MCF 10A (cell line): ENCODE results near the gene ZNF675. TPM values are rescaled to one million over a fixed set of nuclear protein-coding genes. Genes with fewer than 3 reads are reported as not detected.
"Not testable (repeated sequence)": the region's sequence is repeated elsewhere in the genome, so short reads cannot be mapped to it uniquely, and the experiment has no call there.

ENCODE experiments used
- BruUV-seq: library from RNA; stranded (reverse); fragments of 400-500 nt; replicated peaks from 2 replicates; lab custom pipeline; 2021; lab: Mats Ljungman, UMichigan
- CTCF ChIA-PET: fragments of 300-600 bp; sonication (Branson Sonifier 250); formaldehyde crosslinking; extraction: SDS; loops from one replicate; lab custom pipeline; 2021; ENCODE audit warnings: antibody characterized with exemption, inconsistent platforms; lab: Yijun Ruan, JAX
- POLR2A ChIA-PET: fragments of 300-600, 350-650 bp; sonication (Branson Sonifier 250); formaldehyde crosslinking; extraction: SDS; loops from one replicate; lab custom pipeline; 2020; ENCODE audit warnings: antibody characterized with exemption, inconsistent platforms; lab: Yijun Ruan, JAX
- DNase-seq: peaks from one replicate; pipeline ENCODE4 v3.0.0-alpha.2; 2018; ENCODE audit not compliant: unreplicated experiment
- H3K27ac Mint-ChIP-seq: one replicate; pipeline ENCODE4 v1.8.0; 2022; ENCODE audit warnings: mild to moderate bottlenecking, low read depth, mixed read lengths; ENCODE audit not compliant: unreplicated experiment
- H3K27me3 Mint-ChIP-seq: one replicate; pipeline ENCODE4 v1.8.0; 2022; ENCODE audit warnings: mixed read lengths; ENCODE audit not compliant: insufficient read depth, unreplicated experiment
- H3K36me3 Mint-ChIP-seq: one replicate; pipeline ENCODE4 v1.8.0; 2022; ENCODE audit warnings: mild to moderate bottlenecking, moderate library complexity, mixed read lengths; ENCODE audit not compliant: insufficient read depth, unreplicated experiment
- H3K4me1 Mint-ChIP-seq: one replicate; pipeline ENCODE4 v1.8.0; 2022; ENCODE audit warnings: mixed read lengths; ENCODE audit not compliant: insufficient read depth, unreplicated experiment
- H3K4me3 Mint-ChIP-seq: one replicate; pipeline ENCODE4 v1.8.0; 2022; ENCODE audit warnings: mild to moderate bottlenecking, moderate library complexity, mixed read lengths; ENCODE audit not compliant: unreplicated experiment
- H3K9me3 Mint-ChIP-seq: one replicate; pipeline ENCODE4 v1.8.0; 2022; ENCODE audit warnings: mixed read lengths; ENCODE audit not compliant: unreplicated experiment
- intact Hi-C: fragments of 100-400 bp; cut with micrococcal nuclease; formaldehyde crosslinking; loops from 2 replicates; pipeline ENCODE4 v1.14.1; 2022
- total RNA-seq: library from RNA; stranded (reverse); gene quantifications from 2 replicates; pipeline ENCODE4 v1.2.3, GENCODE V29; 2022
- TF ChIP-seq, protein P1 (sequence below): fragments of 200-600 bp; IDR thresholded peaks from one replicate; pipeline ENCODE4 v1.8.0; 2022; ENCODE audit warnings: antibody characterized with exemption, mild to moderate bottlenecking; ENCODE audit not compliant: unreplicated experiment

ZNF675 gene
- total RNA-seq, 1 experiment from 2014 or later = 7.9 TPM

DNA sequence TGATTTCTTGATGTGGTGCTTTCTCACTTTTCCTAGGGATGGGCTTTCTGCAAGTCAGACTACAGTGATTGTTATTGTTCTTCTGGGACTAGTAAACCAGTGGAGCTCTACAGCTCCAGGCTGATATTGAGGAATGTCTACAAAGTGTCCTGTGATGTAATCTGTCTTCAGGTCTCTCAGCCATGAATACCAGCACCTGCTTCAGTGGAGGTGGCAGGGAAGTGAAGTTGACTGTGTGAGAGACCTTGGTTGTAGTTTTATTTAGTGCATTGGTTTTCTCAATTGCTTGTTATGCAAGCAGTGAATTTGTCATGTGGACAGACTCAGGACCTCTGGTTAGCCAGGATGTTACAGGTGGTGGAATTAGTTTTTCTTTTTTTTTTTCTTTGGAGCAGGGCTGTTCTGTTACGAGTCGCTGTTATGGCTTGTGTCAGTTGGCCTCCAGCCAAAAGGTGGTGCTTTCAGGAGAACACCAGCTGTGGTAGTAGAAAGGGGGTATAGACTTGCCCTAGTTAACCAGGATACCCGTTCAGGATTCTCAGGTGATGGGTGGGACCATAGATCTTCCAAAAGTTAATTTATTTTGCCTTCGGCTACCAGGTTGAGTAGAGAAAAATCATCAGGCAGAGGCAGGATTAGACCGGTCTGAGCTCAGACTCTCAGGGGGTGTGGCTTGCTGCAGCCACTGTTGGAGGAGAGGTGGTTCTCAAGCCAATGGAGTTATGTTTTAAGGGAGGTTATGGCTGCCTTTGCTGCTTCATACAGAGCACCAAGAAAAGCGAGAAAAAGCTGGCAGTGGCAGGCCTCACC is 11.9 kb upstream of the ZNF675 start:
- intact Hi-C loops = no loop called here
- peak overlapping the region; percentile 53 for H3K4me3 Mint-ChIP-seq
- TF ChIP-seq, protein P1, sequence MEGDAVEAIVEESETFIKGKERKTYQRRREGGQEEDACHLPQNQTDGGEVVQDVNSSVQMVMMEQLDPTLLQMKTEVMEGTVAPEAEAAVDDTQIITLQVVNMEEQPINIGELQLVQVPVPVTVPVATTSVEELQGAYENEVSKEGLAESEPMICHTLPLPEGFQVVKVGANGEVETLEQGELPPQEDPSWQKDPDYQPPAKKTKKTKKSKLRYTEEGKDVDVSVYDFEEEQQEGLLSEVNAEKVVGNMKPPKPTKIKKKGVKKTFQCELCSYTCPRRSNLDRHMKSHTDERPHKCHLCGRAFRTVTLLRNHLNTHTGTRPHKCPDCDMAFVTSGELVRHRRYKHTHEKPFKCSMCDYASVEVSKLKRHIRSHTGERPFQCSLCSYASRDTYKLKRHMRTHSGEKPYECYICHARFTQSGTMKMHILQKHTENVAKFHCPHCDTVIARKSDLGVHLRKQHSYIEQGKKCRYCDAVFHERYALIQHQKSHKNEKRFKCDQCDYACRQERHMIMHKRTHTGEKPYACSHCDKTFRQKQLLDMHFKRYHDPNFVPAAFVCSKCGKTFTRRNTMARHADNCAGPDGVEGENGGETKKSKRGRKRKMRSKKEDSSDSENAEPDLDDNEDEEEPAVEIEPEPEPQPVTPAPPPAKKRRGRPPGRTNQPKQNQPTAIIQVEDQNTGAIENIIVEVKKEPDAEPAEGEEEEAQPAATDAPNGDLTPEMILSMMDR = no peak
- DNase-seq = peak; percentile 32
- POLR2A ChIA-PET = interaction anchor here (0.6 to 3.5 kb wide), 9 partner anchors 13 to 335 kb away, joined by 3 to 52 read pairs (median 3); partner anchors contain the start of genes ZNF675 and ZNF91
- peak overlapping the region; percentile 35 for H3K27ac Mint-ChIP-seq
- BruUV-seq = no TSS peak
- CTCF ChIA-PET = interaction anchor here (0.5 to 1.4 kb wide), 7 partner anchors 8 to 461 kb away, joined by 3 to 7 read pairs (median 3); no protein-coding TSS in a partner anchor
- no peaks in the 10 kb centered on the region for H3K36me3 Mint-ChIP-seq
- H3K4me1 Mint-ChIP-seq = peaks cover 12% of the 10 kb centered on the region
- peaks cover 6% of the 10 kb centered on the region for H3K9me3 Mint-ChIP-seq
- H3K27me3 Mint-ChIP-seq = no peaks in the 10 kb centered on the region

DNA sequence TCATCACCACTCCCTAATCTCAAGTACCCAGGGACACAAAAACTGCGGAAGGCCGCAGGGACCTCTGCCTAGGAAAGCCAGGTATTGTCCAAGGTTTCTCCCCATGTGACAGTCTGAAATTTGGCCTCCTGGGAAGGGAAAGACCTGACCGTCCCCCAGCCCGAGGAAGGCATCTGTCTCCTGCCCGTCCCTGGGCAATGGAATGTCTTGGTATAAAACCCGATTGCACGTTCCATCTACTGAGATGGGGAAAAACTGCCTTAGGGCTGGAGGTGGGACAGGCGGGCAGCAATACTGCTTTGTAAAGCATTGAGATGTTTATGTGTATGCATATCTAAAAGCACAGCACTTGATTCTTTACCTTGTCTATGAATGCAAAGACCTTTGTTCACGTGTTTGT is 5.9 kb upstream of the ZNF675 start:
- CTCF ChIA-PET, H3K36me3 Mint-ChIP-seq, H3K27me3 Mint-ChIP-seq, H3K27ac Mint-ChIP-seq, H3K9me3 Mint-ChIP-seq, BruUV-seq, H3K4me3 Mint-ChIP-seq, H3K4me1 Mint-ChIP-seq, DNase-seq, intact Hi-C loops: not testable (repeated sequence)
- POLR2A ChIA-PET = interaction anchor here (0.6 kb wide), 1 partner anchor 106 kb away, joined by 3 read pairs; no protein-coding TSS in a partner anchor

DNA sequence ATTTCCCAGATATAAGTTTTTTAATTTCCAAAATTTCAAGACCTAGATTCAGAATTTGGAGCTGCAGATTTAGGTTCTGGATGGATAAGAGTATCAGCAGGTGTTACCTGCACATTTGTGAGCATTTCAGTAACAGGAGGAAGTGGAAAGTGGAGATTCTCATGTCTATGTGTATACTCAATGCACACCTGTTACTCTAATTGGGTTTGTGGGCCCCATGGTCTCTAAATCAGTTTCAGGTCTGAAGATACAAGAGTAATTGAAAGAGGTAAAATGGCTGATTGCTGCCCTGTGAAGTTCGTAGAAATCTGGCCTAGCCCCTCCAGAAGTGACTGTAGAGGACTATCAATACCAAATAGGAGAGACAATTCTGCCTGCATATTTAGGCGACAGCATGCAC is 13.9 kb downstream of the ZNF675 start:
- H3K27me3 Mint-ChIP-seq = no peaks in the 10 kb centered on the region
- POLR2A ChIA-PET = no interaction called here
- CTCF ChIA-PET = interaction anchor here (0.7 kb wide), 1 partner anchor 8 kb away, joined by 4 read pairs; no protein-coding TSS in a partner anchor
- H3K9me3 Mint-ChIP-seq = peaks cover 9% of the 10 kb centered on the region
- no TSS peak for BruUV-seq
- no peaks in the 10 kb centered on the region for H3K4me1 Mint-ChIP-seq
- TF ChIP-seq, protein P1 = no peak
- no peak overlapping the region for H3K27ac Mint-ChIP-seq
- no peak overlapping the region for H3K4me3 Mint-ChIP-seq
- H3K36me3 Mint-ChIP-seq = peaks cover 14% of the 10 kb centered on the region
- no peak for DNase-seq
- intact Hi-C loops = no loop called here

DNA sequence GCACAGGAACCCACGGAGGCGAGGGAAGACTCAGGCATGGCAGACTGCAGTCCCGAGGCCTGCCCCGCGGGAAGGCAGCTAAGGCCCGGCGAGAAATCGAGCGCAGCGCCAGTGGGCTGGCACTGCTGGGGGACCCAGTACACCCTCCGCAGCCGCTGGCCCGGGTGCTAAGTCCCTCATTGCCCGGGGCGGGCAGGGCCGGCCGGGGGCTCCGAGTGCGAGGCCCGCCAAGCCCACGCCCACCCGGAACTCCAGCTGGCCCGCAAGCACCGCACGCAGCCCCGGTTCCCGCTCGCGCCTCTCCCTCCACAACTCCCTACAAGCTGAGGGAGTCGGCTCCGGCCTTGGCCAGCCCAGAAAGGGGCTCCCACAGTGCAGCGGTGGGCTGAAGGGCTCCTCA is 18.4 kb downstream of the ZNF675 start:
- H3K27ac Mint-ChIP-seq, H3K27me3 Mint-ChIP-seq, BruUV-seq, CTCF ChIA-PET, H3K4me3 Mint-ChIP-seq, H3K9me3 Mint-ChIP-seq, H3K4me1 Mint-ChIP-seq, DNase-seq, POLR2A ChIA-PET, intact Hi-C loops: not testable (repeated sequence)
- peaks cover 26% of the 10 kb centered on the region for H3K36me3 Mint-ChIP-seq
